T-helper 1 cell (primary cell): ENCODE results near the gene TJP1.
"Not testable (repeated sequence)": the region's sequence is repeated elsewhere in the genome, so short reads cannot be mapped to it uniquely, and the experiment has no call there.

Experiments used
- DNase-seq, 5 donors: peaks; one replicate each; pipeline ENCODE4 v3.0.0-alpha.2; 2012 to 2020

Gene TJP1

GRCh38 chr15:29680465-29681165 is 141.7 kb downstream of the TJP1 start:
- DNase-seq, result no peak

GRCh38 chr15:29678504-29679034 is 143.7 kb downstream of the TJP1 start:
- no peak for DNase-seq

GRCh38 chr15:29677871-29678461 is 144.3 kb downstream of the TJP1 start:
- no peak for DNase-seq

GRCh38 chr15:29677455-29677854 is 144.8 kb downstream of the TJP1 start:
- no peak for DNase-seq

- DNase-seq, result no peak
Observed at GRCh38 chr15:29676961-29677402, 145.3 kb downstream of the TJP1 start.

- DNase-seq, result not testable (repeated sequence)
Observed at GRCh38 chr15:29676374-29676960, 145.8 kb downstream of the TJP1 start.

GRCh38 chr15:29675791-29676301 is 146.4 kb downstream of the TJP1 start:
- DNase-seq, result no peak

GRCh38 chr15:29674661-29675533 is 147.4 kb downstream of the TJP1 start:
- no peak for DNase-seq

- DNase-seq, result no peak
Observed at GRCh38 chr15:29672923-29673809, 149.1 kb downstream of the TJP1 start.

- no peak for DNase-seq
Observed at GRCh38 chr15:29672446-29672845, 149.8 kb downstream of the TJP1 start.

GRCh38 chr15:29672046-29672445 is 150.2 kb downstream of the TJP1 start:
- not testable (repeated sequence) for DNase-seq

- DNase-seq, result no peak
Observed at GRCh38 chr15:29670998-29671981, 151.0 kb downstream of the TJP1 start.

GRCh38 chr15:29670266-29670665 is 152.0 kb downstream of the TJP1 start:
- DNase-seq, result no peak

GRCh38 chr15:29669823-29670222 is 152.4 kb downstream of the TJP1 start:
- DNase-seq, result no peak

- peak in 1 of 5 donors; percentile 36 for DNase-seq
Observed at GRCh38 chr15:29668120-29668602, 154.1 kb downstream of the TJP1 start.

- DNase-seq, result no peak
Observed at GRCh38 chr15:29666241-29666640, 156.0 kb downstream of the TJP1 start.

GRCh38 chr15:29665444-29666003 is 156.7 kb downstream of the TJP1 start:
- no peak for DNase-seq

GRCh38 chr15:29664406-29664805 is 157.9 kb downstream of the TJP1 start:
- DNase-seq, result no peak

- not testable (repeated sequence) for DNase-seq
Observed at GRCh38 chr15:29657476-29657817, 164.8 kb downstream of the TJP1 start.
